Fibroblast of the aortic adventitia (primary cell): ENCODE data around the gene THAP4. TPM values are rescaled to one million over a fixed set of nuclear protein-coding genes. Genes with fewer than 3 reads are reported as not detected.

ENCODE experiments used
- DNase-seq: peaks from one replicate; pipeline ENCODE4 v3.0.0-alpha.2; 2010; ENCODE audit warnings: low read depth
- H3K4me3 ChIP-seq: 2 replicates; pipeline ENCODE4 v1.5.1; 2011; ENCODE audit warnings: low read depth, mild to moderate bottlenecking, control low read depth, low read length, moderate library complexity
- CTCF ChIP-seq: IDR thresholded peaks from 2 replicates; pipeline ENCODE4 v1.5.1; 2011; ENCODE audit warnings: mild to moderate bottlenecking, low read length, control low read depth, inconsistent platforms; ENCODE audit not compliant: insufficient read depth
- total RNA-seq: library from RNA; depleted of rRNA; stranded (reverse); fragments of >200 nt; gene quantifications from 2 replicates; pipeline ENCODE4 v1.2.3, GENCODE V29; 2012; ENCODE audit warnings: low replicate concordance

The THAP4 gene
- total RNA-seq, 1 donor, result 26.4 TPM

GRCh38 chr2:241565411-241565810 is 71.5 kb downstream of the THAP4 start:
- DNase-seq, result no peak
- TF ChIP-seq CTCF, result no peak
- H3K4me3 ChIP-seq, result no peak overlapping the region

GRCh38 chr2:241564596-241565410 is 72.2 kb downstream of the THAP4 start:
- H3K4me3 ChIP-seq, result no peak overlapping the region
- no peak for DNase-seq
- TF ChIP-seq CTCF, result no peak

GRCh38 chr2:241563981-241564595 is 72.9 kb downstream of the THAP4 start:
- no peak overlapping the region for H3K4me3 ChIP-seq
- DNase-seq, result no peak
- TF ChIP-seq CTCF, result no peak

- DNase-seq, result no peak
- no peak overlapping the region for H3K4me3 ChIP-seq
- no peak for TF ChIP-seq CTCF
Observed at GRCh38 chr2:241563571-241563980, 73.4 kb downstream of the THAP4 start.

- no peak for TF ChIP-seq CTCF
- H3K4me3 ChIP-seq, result no peak overlapping the region
- DNase-seq, result no peak
Observed at GRCh38 chr2:241563031-241563507, 73.9 kb downstream of the THAP4 start.

GRCh38 chr2:241562269-241562891 is 74.6 kb downstream of the THAP4 start:
- TF ChIP-seq CTCF, result no peak
- no peak for DNase-seq
- H3K4me3 ChIP-seq, result no peak overlapping the region
